A549 (cell line): ENCODE data around the gene BCLAF1. TPM values are rescaled to one million over a fixed set of nuclear protein-coding genes. Genes with fewer than 3 reads are reported as not detected.
A peak's percentile ranks its signal among the peaks of the same experiment; 100 is the strongest.
"Not testable (repeated sequence)": the region's sequence is repeated elsewhere in the genome, so short reads cannot be mapped to it uniquely, and the experiment has no call there.

Source experiments
- ATAC-seq, 2 experiments: fragments of 200-7000 bp in 1 of 2; fragments of >200 bp in 1 of 2; cut with Nextera tagmentation in 1 of 2; cut with Tn5 transposase in 1 of 2; 3 replicates each; pipeline versions ENCODE4 v1.8.0 to v1.9.1; 2018 to 2020; ENCODE audit warnings: mild to moderate bottlenecking in 1 of 2, moderate library complexity in 1 of 2
- CTCF ChIA-PET: fragments of 300-600 bp; sonication (Branson Sonifier 250); formaldehyde crosslinking; extraction: SDS; loops from one replicate; lab custom pipeline; 2021; ENCODE audit warnings: antibody characterized with exemption, inconsistent platforms; lab: Yijun Ruan, JAX
- POLR2A ChIA-PET: fragments of 350-600 bp; formaldehyde crosslinking; extraction: SDS; loops from one replicate; lab custom pipeline; 2021; ENCODE audit warnings: antibody characterized with exemption, inconsistent platforms; lab: Yijun Ruan, JAX
- DNase-seq, 2 experiments: peaks; one replicate each; pipeline versions ENCODE4 v3.0.0 to v3.0.0-alpha.2; 2011 to 2016; ENCODE audit warnings: low read depth in 1 of 2, low spot score in 1 of 2
- FAIRE-seq: peaks from 2 replicates; lab custom pipeline; 2011; peaks lifted over from hg19 to GRCh38; lab: Jason Lieb, UNC
- H3K27ac ChIP-seq, 2 experiments: fragments of >200 bp; sonication (Bioruptor Twin); formaldehyde crosslinking; 3 replicates each; pipeline ENCODE4 v1.5.1; 2016 to 2017
- H3K4me1 ChIP-seq: fragments of >200 bp; sonication (Bioruptor Twin); formaldehyde crosslinking; 3 replicates; pipeline ENCODE4 v1.6.1; 2016
- H3K4me2 ChIP-seq: fragments of >200 bp; sonication (Bioruptor Twin); formaldehyde crosslinking; 3 replicates; pipeline ENCODE4 v1.6.1; 2016
- H3K4me3 ChIP-seq: fragments of >200 bp; sonication (Bioruptor Twin); formaldehyde crosslinking; 3 replicates; pipeline ENCODE4 v1.5.1; 2016
- H3K9me3 ChIP-seq: fragments of >200 bp; sonication (Bioruptor Twin); formaldehyde crosslinking; 3 replicates; pipeline ENCODE4 v1.6.1; 2016
- BHLHE40 ChIP-seq: IDR thresholded peaks from 2 replicates; pipeline ENCODE4 v1.6.1; 2012; ENCODE audit warnings: low read depth, low read length, inconsistent platforms
- CHD2 ChIP-seq: fragments of 150-350 bp; IDR thresholded peaks from 2 replicates; pipeline ENCODE4 v1.6.1; 2014; ENCODE audit warnings: low read length; ENCODE audit not compliant: partially characterized antibody
- CHD4 ChIP-seq: fragments of 200-600 bp; sonication (generic); IDR thresholded peaks from 2 replicates; pipeline ENCODE4 v1.6.1; 2016; ENCODE audit warnings: antibody characterized with exemption, mild to moderate bottlenecking, borderline replicate concordance
- EHF ChIP-seq: fragments of 250-450 bp; sonication (Bioruptor Pico); IDR thresholded peaks from 2 replicates; pipeline ENCODE4 v1.5.0; 2020; ENCODE audit warnings: mild to moderate bottlenecking
- EP300 ChIP-seq, 2 experiments: fragments of >200 bp; sonication (Bioruptor Twin); formaldehyde crosslinking; IDR thresholded peaks; 2 replicates in 1 of 2; 3 replicates in 1 of 2; pipeline ENCODE4 v1.6.1; 2016 to 2017
- ESRRA ChIP-seq: fragments of 150-350 bp; IDR thresholded peaks from 2 replicates; pipeline ENCODE4 v1.6.1; 2014; ENCODE audit warnings: mild to moderate bottlenecking, low read length, borderline replicate concordance
- FOSL2 ChIP-seq, 2 experiments: fragments of 450-650 bp in 1 of 2; fragments of >200 bp in 1 of 2; sonication (Bioruptor Twin) in 1 of 2; formaldehyde crosslinking; IDR thresholded peaks; 2 replicates each; pipeline versions ENCODE4 v1.5.0 to v1.6.1; 2016 to 2020; ENCODE audit warnings: mild to moderate bottlenecking in 1 of 2, moderate library complexity in 1 of 2
- FOXS1 ChIP-seq: fragments of 250-450 bp; sonication (Bioruptor Pico); IDR thresholded peaks from 2 replicates; pipeline ENCODE4 v1.5.0; 2020; ENCODE audit warnings: mild to moderate bottlenecking, moderate library complexity
- HDAC2 ChIP-seq: fragments of 200-600 bp; sonication (generic); IDR thresholded peaks from 2 replicates; pipeline ENCODE4 v1.6.1; 2016
- KDM1A ChIP-seq: fragments of 200-600 bp; sonication (generic); IDR thresholded peaks from 2 replicates; pipeline ENCODE4 v1.6.1; 2016; ENCODE audit warnings: low read depth, mild to moderate bottlenecking
- KDM5A ChIP-seq: fragments of 200-600 bp; sonication (generic); IDR thresholded peaks from 2 replicates; pipeline ENCODE4 v1.6.1; 2016; ENCODE audit warnings: antibody characterized with exemption, mild to moderate bottlenecking
- MYC ChIP-seq: IDR thresholded peaks from 2 replicates; pipeline ENCODE4 v1.6.1; 2012; ENCODE audit warnings: mild to moderate bottlenecking, inconsistent platforms, low read length, improper control_type of control experiment, borderline replicate concordance
- POLR2AphosphoS2 ChIP-seq: conservative IDR thresholded peaks from 2 replicates; pipeline ENCODE4 v1.6.1; 2012; ENCODE audit warnings: low read length, improper control_type of control experiment, inconsistent platforms
- RARB ChIP-seq: fragments of 250-450 bp; sonication (Bioruptor Pico); IDR thresholded peaks from 2 replicates; pipeline ENCODE4 v1.8.0; 2021; ENCODE audit warnings: mild to moderate bottlenecking, moderate library complexity
- RCOR1 ChIP-seq: fragments of 150-350 bp; IDR thresholded peaks from 2 replicates; pipeline ENCODE4 v1.6.1; 2014; ENCODE audit warnings: antibody characterized with exemption, low read length, low read depth
- ZC3H11A ChIP-seq: fragments of 450-650 bp; IDR thresholded peaks from 2 replicates; pipeline ENCODE4 v1.6.1; 2014; ENCODE audit warnings: antibody characterized with exemption, mild to moderate bottlenecking
- ZFP36 ChIP-seq: fragments of 450-650 bp; IDR thresholded peaks from 2 replicates; pipeline ENCODE4 v1.6.1; 2014; ENCODE audit warnings: borderline replicate concordance; ENCODE audit not compliant: partially characterized antibody
- ZNF302 ChIP-seq: fragments of 250-450 bp; sonication (Bioruptor Pico); IDR thresholded peaks from 2 replicates; pipeline ENCODE4 v1.9.0; 2021; ENCODE audit warnings: inconsistent platforms, mild to moderate bottlenecking, moderate library complexity
- WGBS: methylation state at CpG from one replicate; pipeline ENCODE4 v1.1.6; 2017; ENCODE audit errors: missing lambda C conversion rate; 5-methylcytosine and 5-hydroxymethylcytosine counted together
- polyA plus RNA-seq, 4 experiments: library from polyadenylated mRNA; depleted of rRNA in 3 of 4; stranded (reverse); fragments of >200 nt; fragmentation: RNase III in 1 of 4; extraction: RNeasy Plus Mini Kit Qiagen cat#74134 plus additional on column Dnase treatment in 1 of 4; gene quantifications; 2 replicates in 3 of 4; 3 replicates in 1 of 4; pipeline ENCODE4 v1.2.3, GENCODE V29; 2011 to 2017
- TF ChIP-seq, protein P1 (sequence below): IDR thresholded peaks from 2 replicates; pipeline ENCODE4 v1.6.1; 2012
- TF ChIP-seq, protein P2 (sequence below): fragments of 250-450 bp; sonication (Bioruptor Pico); IDR thresholded peaks from 2 replicates; pipeline ENCODE4 v1.5.0; 2021; ENCODE audit warnings: mild to moderate bottlenecking, moderate library complexity, borderline replicate concordance
- TF ChIP-seq, protein P3 (sequence below): fragments of 450-650 bp; IDR thresholded peaks from 2 replicates; pipeline ENCODE4 v1.6.1; 2014; ENCODE audit warnings: antibody characterized with exemption

Gene BCLAF1
- polyA plus RNA-seq, 2 of the 4 experiments (the other 2 are of a cell fraction): 96.0 to 122 TPM

DNA sequence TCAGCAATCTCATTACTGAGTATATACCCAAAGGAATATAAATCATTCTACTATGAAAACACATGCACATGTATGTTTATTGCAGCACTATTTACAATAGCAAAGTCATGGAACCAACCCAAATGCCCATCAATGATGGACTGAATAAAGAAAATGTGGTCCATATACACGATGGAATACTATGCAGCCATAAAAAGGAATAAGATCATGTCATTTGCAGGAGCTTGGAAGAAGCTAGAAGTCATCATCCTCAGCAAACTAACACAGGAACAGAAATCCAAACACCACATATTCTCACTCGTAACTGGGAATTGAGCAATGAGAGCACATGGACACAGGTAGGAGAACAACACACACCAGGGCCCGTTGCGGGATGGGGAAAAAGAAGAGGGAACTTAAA lies 64.7 kb downstream of the BCLAF1 start:
- H3K4me2 ChIP-seq, POLR2A ChIA-PET, ATAC-seq, H3K9me3 ChIP-seq, FAIRE-seq, H3K4me3 ChIP-seq, DNase-seq: not testable (repeated sequence)
- H3K4me1 ChIP-seq: peaks cover 13% of the 10 kb centered on the region; the same call in 2 of the 3 replicates
- H3K27ac ChIP-seq: peak overlapping the region; percentile 87 to 93
- CTCF ChIA-PET: interaction anchor here (3.5 kb wide), 1 partner anchor 11 kb away, joined by 39 read pairs; no protein-coding TSS in a partner anchor
- WGBS: 87% methylated on average over 4 of the region's 4 CpGs
- 0 out of 2 replicates have a peak, but pooled peaks have one; percentile 50 for TF ChIP-seq CHD4

DNA sequence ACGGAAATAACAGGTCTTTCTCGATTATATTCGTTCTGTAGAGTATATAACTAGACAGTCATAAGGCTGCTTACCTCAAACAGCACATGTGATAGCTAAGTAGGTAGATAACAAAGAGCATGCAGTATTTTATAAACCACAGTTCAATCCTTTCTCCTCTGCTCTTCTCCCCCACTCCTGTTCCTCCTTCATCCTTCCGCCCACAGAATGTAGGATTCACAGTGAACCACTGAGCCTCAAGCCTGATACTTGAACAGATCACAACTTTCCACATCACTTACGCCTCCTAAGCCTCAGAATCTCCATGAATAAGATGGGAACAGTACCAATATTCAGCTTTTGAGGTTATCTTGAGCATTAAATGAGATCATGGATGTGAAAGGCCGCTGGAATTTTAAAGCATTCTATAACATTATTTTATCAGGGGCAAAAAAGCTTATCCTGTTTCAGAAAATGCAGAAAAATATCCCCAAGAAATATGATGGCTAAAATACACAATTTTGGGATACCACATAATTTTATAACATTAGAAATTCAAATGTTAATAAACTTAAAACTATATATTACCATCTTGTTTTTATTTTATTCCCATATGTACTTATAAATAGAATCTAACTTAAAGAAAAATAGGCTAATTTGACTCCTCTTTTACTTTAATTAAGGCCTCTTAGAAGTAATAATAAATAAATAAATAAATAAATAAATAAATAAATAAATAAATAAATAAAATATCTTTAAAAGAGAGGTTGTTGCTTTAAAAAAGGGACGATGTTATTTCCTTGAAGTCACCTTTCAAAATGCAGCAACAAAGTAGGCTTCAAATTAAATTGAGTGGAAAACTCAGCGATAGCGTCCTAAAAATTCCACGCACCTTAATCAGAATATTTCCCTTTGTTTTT lies 72.9 kb downstream of the BCLAF1 start:
- Histone ChIP-seq H3K9me3 (no peaks in the 10 kb centered on the region; the same call in 2 of the 3 replicates), H3K27ac (no peak overlapping the region)
- WGBS: 80% methylated on average over 10 of the region's 10 CpGs
- no peak for ATAC-seq
- TF ChIP-seq KDM5A: no peak
- TF ChIP-seq ZC3H11A: peak; percentile 36
- TF ChIP-seq, protein P1, sequence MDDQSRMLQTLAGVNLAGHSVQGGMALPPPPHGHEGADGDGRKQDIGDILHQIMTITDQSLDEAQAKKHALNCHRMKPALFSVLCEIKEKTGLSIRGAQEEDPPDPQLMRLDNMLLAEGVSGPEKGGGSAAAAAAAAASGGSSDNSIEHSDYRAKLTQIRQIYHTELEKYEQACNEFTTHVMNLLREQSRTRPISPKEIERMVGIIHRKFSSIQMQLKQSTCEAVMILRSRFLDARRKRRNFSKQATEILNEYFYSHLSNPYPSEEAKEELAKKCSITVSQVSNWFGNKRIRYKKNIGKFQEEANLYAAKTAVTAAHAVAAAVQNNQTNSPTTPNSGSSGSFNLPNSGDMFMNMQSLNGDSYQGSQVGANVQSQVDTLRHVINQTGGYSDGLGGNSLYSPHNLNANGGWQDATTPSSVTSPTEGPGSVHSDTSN: no peak
- TF ChIP-seq ZFP36: no peak
- TF ChIP-seq EP300 (IDR thresholded peaks at IDR 0.05): no peak
- no peak for TF ChIP-seq HDAC2
- TF ChIP-seq ESRRA: no peak
- TF ChIP-seq, all 56 proteins: peak for 1
- H3K4me2 ChIP-seq: no peak overlapping the region
- POLR2A ChIA-PET: no interaction called here
- H3K4me1 ChIP-seq: no peaks in the 10 kb centered on the region
- CTCF ChIA-PET: interaction anchor here (3.6 kb wide), 1 partner anchor 10 kb away, joined by 21 read pairs; no protein-coding TSS in a partner anchor
- FAIRE-seq (no peak), DNase-seq (no peak)
- H3K4me3 ChIP-seq: no peak overlapping the region

DNA sequence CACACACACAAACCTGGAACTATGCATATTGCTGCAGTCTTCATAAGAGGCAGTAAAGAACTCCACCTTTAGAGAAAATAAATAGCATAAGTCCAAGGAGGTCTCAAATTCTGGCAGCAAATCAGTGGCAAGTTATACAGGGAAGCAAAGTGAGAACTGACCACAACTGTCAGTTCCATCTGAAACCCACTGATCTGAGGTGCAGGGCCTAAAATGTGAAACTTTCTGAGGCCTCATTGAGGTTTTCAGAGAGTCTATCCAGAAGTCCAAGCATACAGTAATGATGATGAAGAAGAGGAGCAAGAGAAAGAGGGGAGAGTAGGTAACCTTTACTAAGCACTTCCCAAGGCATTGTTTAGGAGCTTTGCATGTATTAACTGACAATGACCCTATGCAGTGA lies 75.8 kb downstream of the BCLAF1 start:
- Histone ChIP-seq H3K27ac (no peak overlapping the region), H3K4me1 (no peaks in the 10 kb centered on the region), H3K4me2 (no peak overlapping the region), H3K4me3 (no peak overlapping the region), H3K9me3 (no peaks in the 10 kb centered on the region)
- FAIRE-seq (no peak), DNase-seq (no peak), ATAC-seq (no peak)
- ChIA-PET CTCF (interaction anchor here (3.9 kb wide), 1 partner anchor 12 kb away, joined by 17 read pairs; no protein-coding TSS in a partner anchor), POLR2A (no interaction called here)
- TF ChIP-seq, protein P2, sequence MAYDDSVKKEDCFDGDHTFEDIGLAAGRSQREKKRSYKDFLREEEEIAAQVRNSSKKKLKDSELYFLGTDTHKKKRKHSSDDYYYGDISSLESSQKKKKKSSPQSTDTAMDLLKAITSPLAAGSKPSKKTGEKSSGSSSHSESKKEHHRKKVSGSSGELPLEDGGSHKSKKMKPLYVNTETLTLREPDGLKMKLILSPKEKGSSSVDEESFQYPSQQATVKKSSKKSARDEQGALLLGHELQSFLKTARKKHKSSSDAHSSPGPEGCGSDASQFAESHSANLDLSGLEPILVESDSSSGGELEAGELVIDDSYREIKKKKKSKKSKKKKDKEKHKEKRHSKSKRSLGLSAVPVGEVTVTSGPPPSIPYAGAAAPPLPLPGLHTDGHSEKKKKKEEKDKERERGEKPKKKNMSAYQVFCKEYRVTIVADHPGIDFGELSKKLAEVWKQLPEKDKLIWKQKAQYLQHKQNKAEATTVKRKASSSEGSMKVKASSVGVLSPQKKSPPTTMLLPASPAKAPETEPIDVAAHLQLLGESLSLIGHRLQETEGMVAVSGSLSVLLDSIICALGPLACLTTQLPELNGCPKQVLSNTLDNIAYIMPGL: no peak
- TF ChIP-seq FOXS1 (CRISPR knock-in tag): no peak
- no peak for TF ChIP-seq CHD2
- no peak for TF ChIP-seq BHLHE40
- TF ChIP-seq EHF (CRISPR knock-in tag): no peak
- TF ChIP-seq RARB (CRISPR knock-in tag): no peak
- no peak for TF ChIP-seq RCOR1
- no peak for TF ChIP-seq POLR2AphosphoS2
- TF ChIP-seq KDM1A: no peak
- TF ChIP-seq, protein P3, sequence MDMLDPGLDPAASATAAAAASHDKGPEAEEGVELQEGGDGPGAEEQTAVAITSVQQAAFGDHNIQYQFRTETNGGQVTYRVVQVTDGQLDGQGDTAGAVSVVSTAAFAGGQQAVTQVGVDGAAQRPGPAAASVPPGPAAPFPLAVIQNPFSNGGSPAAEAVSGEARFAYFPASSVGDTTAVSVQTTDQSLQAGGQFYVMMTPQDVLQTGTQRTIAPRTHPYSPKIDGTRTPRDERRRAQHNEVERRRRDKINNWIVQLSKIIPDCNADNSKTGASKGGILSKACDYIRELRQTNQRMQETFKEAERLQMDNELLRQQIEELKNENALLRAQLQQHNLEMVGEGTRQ: no peak
- TF ChIP-seq FOSL2 (IDR thresholded peaks at IDR 0.05): no peak
- TF ChIP-seq FOSL2 (CRISPR knock-in tag; IDR thresholded peaks at IDR 0.05): no peak
- TF ChIP-seq MYC: no peak
- no peak for TF ChIP-seq ZNF302 (CRISPR knock-in tag)
